ENCODE results near the gene CRABP1. TPM values are rescaled to one million over a fixed set of nuclear protein-coding genes. Genes with fewer than 3 reads are reported as not detected.

Gene CRABP1
- total RNA-seq, 3 donors from 2014 or later (not counting 1 experiment from before 2014, with no cell fraction given), result not detected

- intact Hi-C loops (cut with micrococcal nuclease), result no loop called here
- Mint-ChIP-seq H3K9me3 (no peaks in the 10 kb centered on the region), H3K4me1 (no peaks in the 10 kb centered on the region), H3K4me3 (no peak overlapping the region), H3K27ac (no peak overlapping the region), H3K36me3 (no peaks in the 10 kb centered on the region), H3K27me3 (ENCODE audit: low read depth in 2 of 2) (peaks cover 10 to 25% of the 10 kb centered on the region in 2 donors)
- no peak overlapping the region for H3K27ac ChIP-seq (ENCODE audit: low read length)
- WGBS (ENCODE audit: insufficient coverage), result 85% methylated on average over 8 of the region's 8 CpGs
- H3K36me3 ChIP-seq (ENCODE audit: control insufficient read depth, insufficient read depth, low read length), result no peaks in the 10 kb centered on the region
- TF ChIP-seq, protein P1, sequence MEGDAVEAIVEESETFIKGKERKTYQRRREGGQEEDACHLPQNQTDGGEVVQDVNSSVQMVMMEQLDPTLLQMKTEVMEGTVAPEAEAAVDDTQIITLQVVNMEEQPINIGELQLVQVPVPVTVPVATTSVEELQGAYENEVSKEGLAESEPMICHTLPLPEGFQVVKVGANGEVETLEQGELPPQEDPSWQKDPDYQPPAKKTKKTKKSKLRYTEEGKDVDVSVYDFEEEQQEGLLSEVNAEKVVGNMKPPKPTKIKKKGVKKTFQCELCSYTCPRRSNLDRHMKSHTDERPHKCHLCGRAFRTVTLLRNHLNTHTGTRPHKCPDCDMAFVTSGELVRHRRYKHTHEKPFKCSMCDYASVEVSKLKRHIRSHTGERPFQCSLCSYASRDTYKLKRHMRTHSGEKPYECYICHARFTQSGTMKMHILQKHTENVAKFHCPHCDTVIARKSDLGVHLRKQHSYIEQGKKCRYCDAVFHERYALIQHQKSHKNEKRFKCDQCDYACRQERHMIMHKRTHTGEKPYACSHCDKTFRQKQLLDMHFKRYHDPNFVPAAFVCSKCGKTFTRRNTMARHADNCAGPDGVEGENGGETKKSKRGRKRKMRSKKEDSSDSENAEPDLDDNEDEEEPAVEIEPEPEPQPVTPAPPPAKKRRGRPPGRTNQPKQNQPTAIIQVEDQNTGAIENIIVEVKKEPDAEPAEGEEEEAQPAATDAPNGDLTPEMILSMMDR (IDR thresholded peaks at IDR 0.05), result no peak
- no peaks in the 10 kb centered on the region for H3K27me3 ChIP-seq (ENCODE audit: control insufficient read depth, insufficient read depth, low read length)
- DNase-seq (no peak), ATAC-seq (no peak)
- H3K9me3 ChIP-seq (ENCODE audit: control insufficient read depth, insufficient read depth, low read length), result no peaks in the 10 kb centered on the region
- H3K4me1 ChIP-seq (ENCODE audit: control insufficient read depth, insufficient read depth, low read length), result peaks cover 3% of the 10 kb centered on the region
- H3K4me3 ChIP-seq (ENCODE audit: low read length), result no peak overlapping the region
Measured at GRCh38 chr15:78360958-78361718, 21.0 kb downstream of the CRABP1 start.

DNA sequence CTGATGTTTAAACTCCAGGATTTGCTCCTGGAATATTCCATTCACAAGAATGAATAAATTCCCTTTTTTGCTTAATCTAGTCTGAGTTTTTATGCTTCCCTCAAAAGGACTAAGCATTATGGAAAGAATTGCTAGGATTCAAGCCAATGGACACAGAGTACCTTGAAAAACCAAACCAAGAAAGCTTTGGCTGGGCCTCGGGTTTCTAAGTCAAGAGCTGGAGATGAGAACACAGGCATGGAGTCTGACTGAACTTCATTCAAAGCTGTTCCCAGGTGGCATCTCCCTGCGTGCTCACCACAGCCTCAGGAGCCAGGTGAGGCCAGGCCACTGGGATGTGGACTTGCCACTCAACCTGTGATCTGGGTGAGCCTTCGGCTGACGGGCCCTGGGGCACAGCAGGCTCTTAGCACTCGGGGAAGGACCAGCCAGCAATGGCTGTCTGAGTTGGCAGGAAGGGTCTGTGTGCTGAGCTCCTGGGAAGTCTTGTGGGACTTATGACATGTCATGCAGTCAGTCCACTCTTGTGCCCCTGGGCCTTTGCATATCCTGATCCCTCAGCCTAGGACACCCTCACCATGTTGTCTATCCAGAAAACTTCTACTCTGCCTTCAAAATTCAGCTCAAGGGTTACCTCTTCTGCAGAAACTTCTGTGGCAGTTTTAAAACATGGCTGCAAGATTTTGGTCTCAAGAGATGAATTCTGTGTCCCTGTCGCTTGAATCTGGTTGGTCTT is 21.8 kb downstream of the CRABP1 start:
- no peaks in the 10 kb centered on the region for H3K4me1 Mint-ChIP-seq
- 93% methylated on average over 6 of the region's 6 CpGs for WGBS (ENCODE audit: insufficient coverage)
- TF ChIP-seq, protein P1 (IDR thresholded peaks at IDR 0.05), result no peak
- no peak overlapping the region for H3K27ac Mint-ChIP-seq
- H3K4me3 Mint-ChIP-seq, result no peak overlapping the region
- no peaks in the 10 kb centered on the region for H3K9me3 Mint-ChIP-seq
- no peak for DNase-seq
- Histone ChIP-seq H3K4me1 (ENCODE audit: control insufficient read depth, insufficient read depth, low read length) (peaks cover 3% of the 10 kb centered on the region), H3K9me3 (ENCODE audit: control insufficient read depth, insufficient read depth, low read length) (no peaks in the 10 kb centered on the region), H3K27ac (ENCODE audit: low read length) (no peak overlapping the region), H3K27me3 (ENCODE audit: control insufficient read depth, insufficient read depth, low read length) (no peaks in the 10 kb centered on the region), H3K4me3 (ENCODE audit: low read length) (no peak overlapping the region), H3K36me3 (ENCODE audit: control insufficient read depth, insufficient read depth, low read length) (no peaks in the 10 kb centered on the region)
- H3K27me3 Mint-ChIP-seq (ENCODE audit: low read depth in 2 of 2), result peaks cover 10 to 25% of the 10 kb centered on the region in 2 donors
- no peak for ATAC-seq
- no peaks in the 10 kb centered on the region for H3K36me3 Mint-ChIP-seq
- intact Hi-C loops (cut with micrococcal nuclease), result no loop called here

- ATAC-seq (no peak), DNase-seq (no peak)
- Mint-ChIP-seq H3K4me1 (no peaks in the 10 kb centered on the region), H3K4me3 (no peak overlapping the region), H3K36me3 (no peaks in the 10 kb centered on the region), H3K9me3 (no peaks in the 10 kb centered on the region), H3K27ac (no peak overlapping the region), H3K27me3 (ENCODE audit: low read depth in 2 of 2) (peaks cover 10 to 25% of the 10 kb centered on the region in 2 donors)
- Histone ChIP-seq H3K36me3 (ENCODE audit: control insufficient read depth, insufficient read depth, low read length) (no peaks in the 10 kb centered on the region), H3K27ac (ENCODE audit: low read length) (no peak overlapping the region), H3K9me3 (ENCODE audit: control insufficient read depth, insufficient read depth, low read length) (no peaks in the 10 kb centered on the region), H3K4me1 (ENCODE audit: control insufficient read depth, insufficient read depth, low read length) (peaks cover 3% of the 10 kb centered on the region), H3K27me3 (ENCODE audit: control insufficient read depth, insufficient read depth, low read length) (no peaks in the 10 kb centered on the region), H3K4me3 (ENCODE audit: low read length) (no peak overlapping the region)
- 77% methylated on average over 8 of the region's 8 CpGs for WGBS (ENCODE audit: insufficient coverage)
- intact Hi-C loops (cut with micrococcal nuclease), result no loop called here
- TF ChIP-seq, protein P1 (IDR thresholded peaks at IDR 0.05), result no peak
Measured at GRCh38 chr15:78362716-78363380, 22.7 kb downstream of the CRABP1 start.
